HEK293T (cell line): ENCODE measurements around the gene CARM1.
"Not testable (repeated sequence)": the region's sequence is repeated elsewhere in the genome, so short reads cannot be mapped to it uniquely, and the experiment has no call there.

Experiments used
- CTCF ChIA-PET: fragments of 350-600 bp; formaldehyde crosslinking; extraction: SDS; loops from one replicate; lab custom pipeline; 2021; ENCODE audit warnings: antibody characterized with exemption, inconsistent platforms; lab: Yijun Ruan, JAX
- POLR2A ChIA-PET: fragments of 350-600 bp; formaldehyde crosslinking; extraction: SDS; loops from one replicate; lab custom pipeline; 2020; ENCODE audit warnings: antibody characterized with exemption, inconsistent platforms; lab: Yijun Ruan, JAX
- DNase-seq: peaks from one replicate; pipeline ENCODE4 v3.0.0; 2012; ENCODE audit warnings: mixed read lengths; ENCODE audit errors: extremely low spot score
- ARNT ChIP-seq: fragments of 450-650 bp; IDR thresholded peaks from 2 replicates; pipeline ENCODE4 v1.6.1; 2017; ENCODE audit warnings: mild to moderate bottlenecking
- BHLHE40 ChIP-seq: fragments of 450-650 bp; IDR thresholded peaks from 2 replicates; pipeline ENCODE4 v1.6.1; 2016; ENCODE audit warnings: mild to moderate bottlenecking, moderate library complexity, borderline replicate concordance
- CTBP1 ChIP-seq: fragments of 450-650 bp; IDR thresholded peaks from 2 replicates; pipeline ENCODE4 v1.6.1; 2016; ENCODE audit warnings: borderline replicate concordance
- ELF4 ChIP-seq: fragments of 450-650 bp; IDR thresholded peaks from 2 replicates; pipeline ENCODE4 v1.6.1; 2017; ENCODE audit warnings: antibody characterized with exemption
- FOXA1 ChIP-seq: fragments of 450-650 bp; IDR thresholded peaks from 2 replicates; pipeline ENCODE4 v1.6.1; 2016; ENCODE audit warnings: mild to moderate bottlenecking
- FOXK2 ChIP-seq: fragments of 450-650 bp; IDR thresholded peaks from 2 replicates; pipeline ENCODE4 v1.6.1; 2016; ENCODE audit warnings: mild to moderate bottlenecking
- FOXM1 ChIP-seq: fragments of 450-650 bp; IDR thresholded peaks from 2 replicates; pipeline ENCODE4 v1.6.1; 2017; ENCODE audit warnings: mild to moderate bottlenecking, borderline replicate concordance
- HDGF ChIP-seq: fragments of 450-650 bp; IDR thresholded peaks from 2 replicates; pipeline ENCODE4 v1.6.1; 2017; ENCODE audit warnings: antibody characterized with exemption, borderline replicate concordance
- L3MBTL2 ChIP-seq: fragments of 450-650 bp; conservative IDR thresholded peaks from 2 replicates; pipeline ENCODE4 v1.6.1; 2016; ENCODE audit warnings: mild to moderate bottlenecking
- LEF1 ChIP-seq: fragments of 450-650 bp; IDR thresholded peaks from 2 replicates; pipeline ENCODE4 v1.6.1; 2017; ENCODE audit warnings: mild to moderate bottlenecking, borderline replicate concordance
- NFRKB ChIP-seq: fragments of 450-650 bp; IDR thresholded peaks from 2 replicates; pipeline ENCODE4 v1.6.1; 2016; ENCODE audit warnings: mild to moderate bottlenecking, moderate library complexity
- SP1 ChIP-seq: fragments of 450-650 bp; IDR thresholded peaks from 2 replicates; pipeline ENCODE4 v1.6.1; 2017
- SUZ12 ChIP-seq: fragments of 450-650 bp; IDR thresholded peaks from 2 replicates; pipeline ENCODE4 v1.6.1; 2016; ENCODE audit warnings: mild to moderate bottlenecking
- TARDBP ChIP-seq: fragments of 450-650 bp; IDR thresholded peaks from 2 replicates; pipeline ENCODE4 v1.6.1; 2016
- ZNF384 ChIP-seq: fragments of 450-650 bp; IDR thresholded peaks from 2 replicates; pipeline ENCODE4 v1.6.1; 2016
- TF ChIP-seq, protein P1 (sequence below): fragments of 450-650 bp; IDR thresholded peaks from 2 replicates; pipeline ENCODE4 v1.6.1; 2016

Gene CARM1

GRCh38 chr19:10941649-10942048 lies 70.3 kb downstream of the CARM1 start:
- peak; percentile 73; the same call in 1 of the 2 replicates for TF ChIP-seq ZNF384
- DNase-seq: not testable (repeated sequence)
- CTCF ChIA-PET: interaction anchor here (0.6 to 2.1 kb wide), 10 partner anchors 10 to 248 kb away, joined by 3 to 9 read pairs (median 6); no protein-coding TSS in a partner anchor
- POLR2A ChIA-PET: interaction anchor here (0.6 to 1.4 kb wide), 5 partner anchors 15 to 875 kb away, joined by 3 to 5 read pairs (median 4); no protein-coding TSS in a partner anchor

DNA sequence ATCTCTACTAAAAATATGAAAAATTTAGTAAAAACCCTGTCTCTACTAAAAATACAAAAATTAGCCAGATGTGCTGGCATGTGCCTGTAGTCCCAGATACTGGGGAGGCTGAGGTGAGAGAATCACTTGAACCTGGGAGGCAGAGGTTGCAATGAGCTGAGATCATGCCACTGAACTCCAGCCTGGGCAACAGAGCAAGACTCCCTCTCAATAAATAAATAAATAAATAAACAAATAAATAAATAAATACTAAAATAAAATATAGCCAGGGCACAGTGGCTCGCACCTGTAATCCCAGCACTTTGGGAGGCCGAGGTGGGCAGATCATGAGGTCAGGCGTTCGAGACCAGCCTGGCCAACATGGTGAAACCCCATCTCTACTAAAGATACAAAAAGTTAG lies 72.1 kb downstream of the CARM1 start:
- DNase-seq, POLR2A ChIA-PET, CTCF ChIA-PET: not testable (repeated sequence)

DNA sequence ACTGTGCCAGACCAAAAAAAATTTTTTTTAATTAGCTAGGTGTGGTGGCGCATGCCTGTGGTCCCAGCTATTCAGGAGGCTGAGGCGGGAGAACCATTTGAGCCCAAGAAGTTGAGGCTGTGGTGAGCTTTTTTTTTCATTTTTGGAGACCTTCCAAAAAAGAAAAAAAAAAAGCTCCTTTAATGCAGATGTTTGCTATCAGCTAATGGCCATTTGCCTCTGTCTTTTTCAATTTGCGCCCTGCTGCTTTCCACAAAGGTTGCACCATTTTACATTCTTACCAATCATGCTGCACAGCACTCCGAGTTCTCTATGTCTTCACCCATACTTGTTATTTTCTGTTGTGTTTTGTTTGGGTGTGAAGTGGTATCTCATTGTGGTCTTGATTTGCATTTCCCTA lies 73.9 kb downstream of the CARM1 start:
- DNase-seq: no peak
- TF ChIP-seq SUZ12: no peak
- TF ChIP-seq TARDBP: no peak
- TF ChIP-seq NFRKB: no peak
- TF ChIP-seq L3MBTL2: no peak
- no peak for TF ChIP-seq HDGF
- no peak for TF ChIP-seq ARNT
- TF ChIP-seq FOXA1: no peak
- TF ChIP-seq FOXM1: no peak
- no peak for TF ChIP-seq FOXK2
- TF ChIP-seq CTBP1: no peak
- no peak for TF ChIP-seq SP1
- no peak for TF ChIP-seq ZNF384
- TF ChIP-seq LEF1: no peak
- no peak for TF ChIP-seq BHLHE40
- CTCF ChIA-PET: no interaction called here
- POLR2A ChIA-PET: interaction anchor here (1.0 to 1.2 kb wide), 2 partner anchors 10 to 15 kb away, joined by 3 to 4 read pairs; no protein-coding TSS in a partner anchor

- DNase-seq: no peak
- TF ChIP-seq SP1 (no peak), FOXM1 (no peak), ARNT (no peak), BHLHE40 (no peak), ELF4 (no peak), HDGF (no peak), NFRKB (no peak)
- ChIA-PET POLR2A (no interaction called here), CTCF (no interaction called here)
Observed at GRCh38 chr19:10946958-10947657, 75.8 kb downstream of the CARM1 start.

DNA sequence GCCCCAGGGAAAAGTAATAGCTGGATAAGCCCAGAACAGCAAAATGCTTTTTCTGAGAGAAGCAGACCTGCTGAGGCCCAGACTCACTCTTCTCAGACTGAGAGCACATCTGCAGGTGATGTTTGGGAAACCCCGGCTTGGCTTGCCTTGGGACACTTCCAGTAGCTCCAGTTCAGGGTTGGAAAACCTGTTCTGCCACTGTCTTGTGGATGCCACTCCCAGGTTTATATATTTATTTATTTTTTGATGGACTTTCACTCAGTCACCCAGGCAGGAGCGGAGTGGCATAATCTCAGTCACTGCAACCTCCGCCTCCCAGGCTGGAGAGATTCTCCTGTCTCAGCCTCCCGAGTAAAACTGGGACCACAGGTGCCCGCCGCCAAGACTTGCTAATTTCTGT lies 81.5 kb downstream of the CARM1 start:
- DNase-seq: no peak
- TF ChIP-seq HDGF: no peak
- ChIA-PET CTCF (no interaction called here), POLR2A (no interaction called here)

- ChIA-PET POLR2A (interaction anchor here (1.0 to 1.5 kb wide), 7 partner anchors 9 to 25 kb away, joined by 3 to 4 read pairs (median 4); no protein-coding TSS in a partner anchor), CTCF (interaction anchor here (0.7 kb wide), 1 partner anchor 474 kb away, joined by 7 read pairs; no protein-coding TSS in a partner anchor)
- not testable (repeated sequence) for DNase-seq
Observed at GRCh38 chr19:10959277-10959968, 88.1 kb downstream of the CARM1 start.

DNA sequence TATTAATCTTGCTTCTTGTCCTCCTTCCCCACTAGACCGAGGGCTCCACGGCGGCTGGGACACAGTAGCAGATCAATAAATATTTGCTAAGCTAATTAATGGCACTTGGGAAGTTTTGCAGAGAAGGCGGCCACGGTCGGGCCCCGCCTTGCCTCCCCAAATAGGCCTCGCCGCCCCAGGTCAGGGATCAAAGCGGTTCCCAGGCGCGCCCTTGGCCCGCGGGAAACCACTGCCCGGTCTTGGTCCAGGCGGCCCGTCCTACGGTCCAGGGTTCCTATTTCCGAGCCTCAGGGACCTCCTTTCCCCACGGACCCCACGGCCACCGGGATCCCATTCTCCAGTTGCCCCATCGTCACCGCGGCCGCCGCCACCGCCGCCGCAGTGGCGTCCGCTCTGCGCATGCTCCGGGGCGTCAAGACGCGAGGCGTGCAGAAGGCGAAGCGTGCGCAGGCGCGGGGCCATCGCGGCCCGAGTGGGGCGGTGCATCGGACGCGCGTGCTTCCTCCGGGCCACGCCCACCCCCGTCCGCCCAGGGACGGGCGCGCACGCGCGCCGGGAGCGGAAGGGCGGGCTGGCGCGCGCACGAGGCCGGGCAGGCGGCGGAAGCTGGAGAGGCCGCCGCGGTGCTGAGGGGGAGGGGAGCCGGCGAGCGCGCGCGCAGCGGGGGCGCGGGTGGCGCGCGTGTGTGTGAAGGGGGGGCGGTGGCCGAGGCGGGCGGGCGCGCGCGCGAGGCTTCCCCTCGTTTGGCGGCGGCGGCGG lies 89.1 kb downstream of the CARM1 start, which contains the start of gene SMARCA4:
Gene SMARCA4, plus strand, starts transcription at position 717 of the 759 bp plus-strand sequence. CDS start 23,122 bp downstream, outside the sequence.
- DNase-seq: peak; percentile 100
- POLR2A ChIA-PET: interaction anchor here (0.8 to 1.5 kb wide), 8 partner anchors 8 to 31 kb away, joined by 3 to 4 read pairs (median 4); no protein-coding TSS in a partner anchor
- CTCF ChIA-PET: interaction anchor here (1.5 kb wide), 1 partner anchor 18 kb away, joined by 3 read pairs; no protein-coding TSS in a partner anchor
- TF ChIP-seq LEF1 (no peak), SUZ12 (no peak), NFRKB (no peak), ZNF384 (no peak), BHLHE40 (no peak), TARDBP (no peak), L3MBTL2 (peak; percentile 41; the same call in 1 of the 2 replicates), FOXK2 (no peak), FOXM1 (no peak), SP1 (no peak), CTBP1 (no peak), HDGF (no peak), ARNT (peak; percentile 51; the same call in 1 of the 2 replicates), ELF4 (no peak), FOXA1 (no peak)
- TF ChIP-seq, protein P1, sequence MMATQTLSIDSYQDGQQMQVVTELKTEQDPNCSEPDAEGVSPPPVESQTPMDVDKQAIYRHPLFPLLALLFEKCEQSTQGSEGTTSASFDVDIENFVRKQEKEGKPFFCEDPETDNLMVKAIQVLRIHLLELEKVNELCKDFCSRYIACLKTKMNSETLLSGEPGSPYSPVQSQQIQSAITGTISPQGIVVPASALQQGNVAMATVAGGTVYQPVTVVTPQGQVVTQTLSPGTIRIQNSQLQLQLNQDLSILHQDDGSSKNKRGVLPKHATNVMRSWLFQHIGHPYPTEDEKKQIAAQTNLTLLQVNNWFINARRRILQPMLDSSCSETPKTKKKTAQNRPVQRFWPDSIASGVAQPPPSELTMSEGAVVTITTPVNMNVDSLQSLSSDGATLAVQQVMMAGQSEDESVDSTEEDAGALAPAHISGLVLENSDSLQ: no peak
